ENCODE measurements around the gene CEACAM20.

The CEACAM20 gene

GRCh38 chr19:44529536-44529935, at the start of gene CEACAM20:
TSS of gene CEACAM20 (minus strand) at chr19:44529675. CDS start at chr19:44529509, 166 bp downstream.
- Mint-ChIP-seq H3K4me3 (no peak within 1 kb of the TSS), H3K9me3 (peaks cover 11% of the 10 kb centered on the region), H3K27me3 (peaks cover 7% of the 10 kb centered on the region), H3K36me3 (peaks cover 5% of the 10 kb centered on the region), H3K4me1 (no peaks in the 10 kb centered on the region), H3K27ac (no peak within 1 kb of the TSS)
- DNase-seq (ENCODE audit: low spot score in 2 of 2), result no peak
- ATAC-seq (ENCODE audit: low read depth), result no peak

DNA sequence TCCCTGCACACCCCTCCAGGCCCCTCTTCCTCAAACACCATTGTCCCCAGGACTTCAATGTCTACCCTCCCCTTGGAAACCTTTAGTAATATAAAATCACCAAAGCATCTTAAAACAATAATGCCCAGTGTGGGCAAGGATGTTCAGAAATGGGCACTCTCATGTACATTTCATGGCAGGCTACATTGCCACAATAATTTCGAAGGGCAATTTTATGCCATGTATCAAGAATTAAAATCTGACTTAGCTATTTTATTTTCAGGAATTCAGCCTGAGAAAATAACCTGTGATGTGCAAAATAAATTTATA, 48.0 kb upstream of the CEACAM20 start:
- DNase-seq (ENCODE audit: low spot score in 2 of 2) (no peak), ATAC-seq (ENCODE audit: low read depth) (no peak)
- Mint-ChIP-seq H3K27ac (no peak overlapping the region), H3K27me3 (peaks cover 21% of the 10 kb centered on the region), H3K9me3 (peaks cover 20% of the 10 kb centered on the region), H3K36me3 (peaks cover 5% of the 10 kb centered on the region), H3K4me1 (no peaks in the 10 kb centered on the region), H3K4me3 (no peak overlapping the region)

DNA sequence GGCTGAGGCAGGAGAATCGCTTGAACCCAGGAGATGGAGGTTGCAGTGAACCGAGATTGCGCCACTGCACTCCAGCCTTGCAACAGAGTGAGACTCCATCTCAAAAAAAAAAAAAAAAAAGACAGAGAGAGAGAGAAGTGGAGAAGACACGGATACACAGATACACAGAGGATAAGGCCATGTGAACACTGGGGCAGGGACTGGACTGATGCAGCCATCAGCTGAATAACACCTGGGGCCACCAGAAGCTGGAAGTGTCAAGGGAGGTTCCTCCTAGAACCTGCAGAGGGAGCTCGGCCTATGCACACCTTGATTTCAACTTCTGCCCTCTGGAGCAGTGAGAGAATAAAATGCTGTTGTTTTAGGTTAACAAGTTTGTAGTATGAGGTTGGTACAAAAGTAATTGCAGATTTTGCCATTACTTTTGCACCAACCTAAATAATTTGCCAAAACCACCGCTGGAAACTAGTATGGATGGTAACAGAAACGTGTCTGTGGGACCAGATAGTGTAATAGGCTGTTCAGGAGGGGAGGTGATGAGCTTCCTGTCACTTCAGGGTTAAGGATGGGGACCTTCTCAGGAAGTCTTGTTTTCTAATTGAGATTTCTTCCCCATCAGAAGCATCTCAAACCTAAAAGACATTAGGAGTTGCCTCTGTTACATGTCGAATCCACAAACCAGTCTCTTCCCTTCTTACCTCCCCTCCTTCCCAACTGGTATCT, 47.5 kb upstream of the CEACAM20 start:
- Mint-ChIP-seq H3K4me1 (no peaks in the 10 kb centered on the region), H3K9me3 (peaks cover 17% of the 10 kb centered on the region), H3K4me3 (no peak overlapping the region), H3K27ac (no peak overlapping the region), H3K36me3 (peaks cover 3% of the 10 kb centered on the region), H3K27me3 (peaks cover 22% of the 10 kb centered on the region)
- DNase-seq (ENCODE audit: low spot score in 2 of 2) (no peak), ATAC-seq (ENCODE audit: low read depth) (peak; percentile 31)

DNA sequence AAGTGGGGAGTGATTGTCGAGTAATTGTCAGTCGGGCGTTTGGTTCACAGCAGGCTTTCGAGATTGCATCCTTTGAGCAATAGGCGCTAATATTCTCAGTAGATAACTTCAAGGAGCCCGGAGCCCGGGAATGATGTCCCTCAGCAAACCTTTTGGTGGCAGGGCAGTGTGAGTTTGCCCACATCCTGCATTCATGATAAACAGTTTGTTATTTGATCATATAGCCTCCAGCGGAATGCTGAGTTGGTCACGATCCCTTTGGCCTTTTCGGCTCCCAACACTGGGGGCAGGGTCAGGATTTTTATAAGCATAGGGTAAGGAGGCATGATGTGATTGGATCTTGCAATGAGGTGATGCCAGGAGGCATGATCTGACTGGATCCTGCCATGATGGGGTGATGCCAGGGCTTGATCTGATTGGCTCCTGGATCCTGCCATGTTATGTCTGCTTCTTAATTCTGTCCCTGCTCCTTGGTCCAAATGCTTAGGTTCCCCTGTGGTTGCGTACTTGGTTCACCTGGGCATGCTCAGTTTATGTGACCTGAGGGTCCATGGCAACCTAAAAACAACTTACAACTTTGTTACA, 45.7 kb upstream of the CEACAM20 start:
- H3K27ac Mint-ChIP-seq, result no peak overlapping the region
- peaks cover 2% of the 10 kb centered on the region for H3K4me1 Mint-ChIP-seq
- H3K27me3 Mint-ChIP-seq, result peaks cover 19% of the 10 kb centered on the region

GRCh38 chr19:44574186-44574950, 44.9 kb upstream of the CEACAM20 start:
- peaks cover 19% of the 10 kb centered on the region for H3K27me3 Mint-ChIP-seq
- peaks cover 2% of the 10 kb centered on the region for H3K4me1 Mint-ChIP-seq
- no peak overlapping the region for H3K27ac Mint-ChIP-seq
- DNase-seq (ENCODE audit: low spot score in 2 of 2) (no peak), ATAC-seq (ENCODE audit: low read depth) (no peak)
- H3K4me3 Mint-ChIP-seq, result no peak overlapping the region
- H3K9me3 Mint-ChIP-seq, result peaks cover 19% of the 10 kb centered on the region
- H3K36me3 Mint-ChIP-seq, result no peaks in the 10 kb centered on the region

More for the DNA sequence above, 45.7 kb upstream of the CEACAM20 start:
- DNase-seq (ENCODE audit: low spot score in 2 of 2) (no peak), ATAC-seq (ENCODE audit: low read depth) (no peak)
- no peak overlapping the region for H3K4me3 Mint-ChIP-seq
- H3K36me3 Mint-ChIP-seq, result no peaks in the 10 kb centered on the region
- H3K9me3 Mint-ChIP-seq, result peaks cover 18% of the 10 kb centered on the region

DNA sequence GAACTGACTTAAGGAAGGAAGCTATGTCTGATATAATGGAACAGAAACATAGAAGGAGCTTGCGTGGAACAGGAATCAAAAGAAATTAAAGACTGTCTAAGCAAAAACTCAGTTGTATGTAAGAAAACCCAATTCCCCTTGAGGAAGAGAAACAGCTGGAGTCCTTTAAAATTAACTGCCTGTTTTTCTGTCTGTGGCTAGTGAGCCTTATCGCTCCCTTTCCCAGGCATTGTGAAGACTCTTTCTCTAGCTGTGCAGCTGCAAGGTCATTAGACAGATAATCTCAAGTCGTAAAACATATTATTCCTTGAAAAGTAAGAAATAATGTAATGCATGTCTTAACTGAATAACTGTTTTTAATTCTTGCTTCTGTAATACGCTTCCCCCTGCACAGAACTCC, 44.2 kb upstream of the CEACAM20 start:
- H3K9me3 Mint-ChIP-seq, result peaks cover 22% of the 10 kb centered on the region
- H3K4me3 Mint-ChIP-seq, result no peak overlapping the region
- no peak overlapping the region for H3K27ac Mint-ChIP-seq
- no peak for DNase-seq (ENCODE audit: low spot score in 2 of 2)
- H3K4me1 Mint-ChIP-seq, result peaks cover 2% of the 10 kb centered on the region
- no peaks in the 10 kb centered on the region for H3K36me3 Mint-ChIP-seq
- ATAC-seq (ENCODE audit: low read depth), result no peak
- peaks cover 19% of the 10 kb centered on the region for H3K27me3 Mint-ChIP-seq

DNA sequence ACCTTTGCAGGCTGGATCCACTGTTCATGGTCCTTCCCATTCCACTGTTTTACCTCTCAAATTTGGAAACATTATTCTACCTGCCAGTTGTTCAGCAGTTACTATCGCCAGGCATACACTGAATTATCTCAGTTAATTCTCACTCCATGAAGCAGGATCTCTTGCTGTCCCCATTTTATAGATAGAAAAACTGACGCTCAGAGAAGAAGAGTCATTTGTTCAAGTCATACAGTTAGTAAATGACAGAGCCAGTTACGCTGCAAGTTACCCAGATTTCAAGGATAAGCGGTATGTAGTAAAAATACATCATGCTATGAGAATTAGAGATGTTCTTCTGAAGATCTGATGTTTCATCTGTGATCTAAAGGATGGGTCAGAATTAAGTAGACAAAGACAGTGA, 43.7 kb upstream of the CEACAM20 start:
- no peak for ATAC-seq (ENCODE audit: low read depth)

GRCh38 chr19:44572581-44572900, 43.1 kb upstream of the CEACAM20 start:
- Mint-ChIP-seq H3K9me3 (peaks cover 18% of the 10 kb centered on the region), H3K4me1 (peaks cover 2% of the 10 kb centered on the region), H3K27ac (no peak overlapping the region), H3K4me3 (no peak overlapping the region), H3K27me3 (peaks cover 19% of the 10 kb centered on the region), H3K36me3 (no peaks in the 10 kb centered on the region)
- DNase-seq (ENCODE audit: low spot score in 2 of 2) (no peak), ATAC-seq (ENCODE audit: low read depth) (no peak)

More for the DNA sequence above, 43.7 kb upstream of the CEACAM20 start:
- Mint-ChIP-seq H3K4me1 (peaks cover 2% of the 10 kb centered on the region), H3K27me3 (peaks cover 19% of the 10 kb centered on the region), H3K9me3 (peaks cover 21% of the 10 kb centered on the region), H3K4me3 (no peak overlapping the region), H3K27ac (no peak overlapping the region), H3K36me3 (no peaks in the 10 kb centered on the region)
- DNase-seq (ENCODE audit: low spot score in 2 of 2), result no peak

GRCh38 chr19:44571830-44572580, 42.5 kb upstream of the CEACAM20 start:
- Mint-ChIP-seq H3K27me3 (peaks cover 19% of the 10 kb centered on the region), H3K27ac (no peak overlapping the region), H3K36me3 (no peaks in the 10 kb centered on the region), H3K9me3 (peaks cover 18% of the 10 kb centered on the region), H3K4me1 (peaks cover 2% of the 10 kb centered on the region), H3K4me3 (no peak overlapping the region)
- DNase-seq (ENCODE audit: low spot score in 2 of 2) (no peak), ATAC-seq (ENCODE audit: low read depth) (no peak)

DNA sequence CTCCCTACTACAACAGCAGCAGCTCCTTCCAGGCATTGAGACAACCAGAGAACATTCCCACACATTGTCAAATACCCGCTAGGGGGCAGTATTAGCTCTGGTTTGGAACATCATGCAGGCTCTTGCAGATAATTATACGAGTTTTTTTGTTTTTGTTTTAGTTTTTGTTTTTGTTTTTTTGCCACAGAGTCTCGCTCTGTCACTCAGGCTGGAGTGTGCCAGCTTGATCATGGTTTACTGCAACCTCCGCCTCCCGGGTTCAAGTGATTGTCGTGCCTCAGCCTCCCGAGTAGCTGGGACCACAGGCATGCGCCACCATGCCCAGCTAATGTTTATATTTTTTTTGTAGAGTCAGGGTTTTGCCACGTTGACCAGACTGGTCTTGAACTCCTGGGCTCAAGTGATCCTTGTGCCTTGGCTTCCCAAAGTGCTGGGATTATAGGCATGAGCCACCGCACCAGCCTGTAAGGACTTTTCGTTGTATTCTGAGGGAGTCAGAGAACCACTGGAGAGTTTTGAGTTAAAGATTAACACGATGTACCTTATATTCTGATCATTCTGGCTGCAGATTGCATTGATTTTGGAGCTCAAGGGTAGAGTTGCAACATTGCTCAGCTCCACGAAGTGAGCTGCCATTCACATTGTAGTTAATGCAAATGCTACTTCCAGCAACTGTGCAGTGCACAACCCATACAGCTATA, 41.7 kb upstream of the CEACAM20 start:
- no peak for ATAC-seq (ENCODE audit: low read depth)
- Mint-ChIP-seq H3K4me3 (no peak overlapping the region), H3K36me3 (no peaks in the 10 kb centered on the region), H3K9me3 (peaks cover 18% of the 10 kb centered on the region), H3K27ac (no peak overlapping the region), H3K27me3 (peaks cover 19% of the 10 kb centered on the region), H3K4me1 (peaks cover 2% of the 10 kb centered on the region)
- peak; percentile 21 to 26 for DNase-seq (ENCODE audit: low spot score in 2 of 2)

DNA sequence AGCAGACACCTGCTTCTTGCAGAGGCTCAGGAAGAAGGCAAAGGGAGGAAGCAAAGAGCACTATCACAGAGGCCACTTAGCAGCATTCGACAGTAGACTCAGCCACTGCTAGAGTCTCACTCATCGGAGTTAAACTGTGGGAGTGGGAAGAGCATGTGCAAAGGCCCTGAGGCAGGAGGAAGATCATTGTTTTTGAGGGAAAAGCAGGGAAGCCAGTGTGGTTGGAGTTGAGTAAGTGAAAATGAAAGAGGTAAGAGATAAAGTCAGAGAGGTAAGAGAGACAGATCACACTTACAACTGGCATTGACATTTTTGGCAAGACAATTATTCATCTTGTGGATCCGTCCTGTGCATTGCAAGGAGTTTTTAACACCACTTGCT, 41.1 kb upstream of the CEACAM20 start:
- no peak overlapping the region for H3K4me3 Mint-ChIP-seq
- peaks cover 19% of the 10 kb centered on the region for H3K27me3 Mint-ChIP-seq
- ATAC-seq (ENCODE audit: low read depth) (no peak), DNase-seq (ENCODE audit: low spot score in 2 of 2) (no peak)
- peaks cover 2% of the 10 kb centered on the region for H3K4me1 Mint-ChIP-seq
- no peaks in the 10 kb centered on the region for H3K36me3 Mint-ChIP-seq
- H3K27ac Mint-ChIP-seq, result no peak overlapping the region
- peaks cover 19% of the 10 kb centered on the region for H3K9me3 Mint-ChIP-seq

- Mint-ChIP-seq H3K4me3 (no peak overlapping the region), H3K27ac (no peak overlapping the region), H3K27me3 (peaks cover 5% of the 10 kb centered on the region), H3K9me3 (peaks cover 13% of the 10 kb centered on the region), H3K36me3 (no peaks in the 10 kb centered on the region), H3K4me1 (peaks cover 2% of the 10 kb centered on the region)
- ATAC-seq (ENCODE audit: low read depth) (no peak), DNase-seq (ENCODE audit: low spot score in 2 of 2) (no peak)
Observed at GRCh38 chr19:44567745-44568144, 38.3 kb upstream of the CEACAM20 start.

GRCh38 chr19:44566984-44567383, 37.5 kb upstream of the CEACAM20 start:
- no peaks in the 10 kb centered on the region for H3K36me3 Mint-ChIP-seq
- H3K27me3 Mint-ChIP-seq, result peaks cover 2% of the 10 kb centered on the region
- no peak overlapping the region for H3K4me3 Mint-ChIP-seq
- H3K4me1 Mint-ChIP-seq, result peaks cover 2% of the 10 kb centered on the region
- DNase-seq (ENCODE audit: low spot score in 2 of 2) (no peak), ATAC-seq (ENCODE audit: low read depth) (no peak)
- H3K9me3 Mint-ChIP-seq, result peaks cover 15% of the 10 kb centered on the region
- H3K27ac Mint-ChIP-seq, result no peak overlapping the region
